ENCODE data around the gene CEP89. TPM values are rescaled to one million over a fixed set of nuclear protein-coding genes. Genes with fewer than 3 reads are reported as not detected.
"Not testable (repeated sequence)": the region's sequence is repeated elsewhere in the genome, so short reads cannot be mapped to it uniquely, and the experiment has no call there.

The CEP89 gene
- total and polyA plus RNA-seq, 7 experiments from 2014 or later = 7.4 to 22.4 (median 12.4) TPM

GRCh38 chr19:32872391-32872790, 99.4 kb downstream of the CEP89 start:
- Mint-ChIP-seq H3K4me1 (peaks cover 0 to 3% (median 0%) of the 10 kb centered on the region in 7 donors), H3K36me3 (peaks cover 0 to 7% (median 0%) of the 10 kb centered on the region in 5 donors), H3K27ac (peak overlapping the region in 1 of 9 donors; percentile 32), H3K27me3 (no peaks in the 10 kb centered on the region), H3K9me3 (no peaks in the 10 kb centered on the region), H3K4me3 (no peak overlapping the region)
- ChIA-PET POLR2A (no interaction called here), CTCF (no interaction called here)
- ATAC-seq = no peak
- Histone ChIP-seq H3K36me3 (ENCODE audit: control insufficient read depth in 2 of 3, insufficient read depth in 3 of 3, low read length in 3 of 3) (no peaks in the 10 kb centered on the region), H3K27me3 (ENCODE audit: control insufficient read depth in 2 of 2, insufficient read depth in 2 of 2, low read length in 2 of 2) (no peaks in the 10 kb centered on the region), H3K4me3 (ENCODE audit: low read length) (no peak overlapping the region), H3K27ac (ENCODE audit: low read depth, low read length) (no peak overlapping the region), H3K9me3 (ENCODE audit: control insufficient read depth in 2 of 3, low read length in 3 of 3) (no peaks in the 10 kb centered on the region), H3K4me1 (ENCODE audit: control insufficient read depth in 2 of 2, insufficient read depth in 2 of 2, low read length in 2 of 2) (no peaks in the 10 kb centered on the region)
- DNase-seq = no peak
- intact Hi-C loops (cut with micrococcal nuclease) = no loop called here

GRCh38 chr19:32870981-32871451, 100.7 kb downstream of the CEP89 start:
- Mint-ChIP-seq H3K36me3 (no peaks in the 10 kb centered on the region), H3K4me1 (no peaks in the 10 kb centered on the region), H3K27ac (no peak overlapping the region), H3K4me3 (no peak overlapping the region), H3K9me3 (no peaks in the 10 kb centered on the region), H3K27me3 (no peaks in the 10 kb centered on the region)
- intact Hi-C loops (cut with micrococcal nuclease) = no loop called here
- no peak overlapping the region for H3K4me3 ChIP-seq (ENCODE audit: low read length)
- ATAC-seq (no peak), DNase-seq (no peak)
- POLR2A ChIA-PET = no interaction called here
- H3K9me3 ChIP-seq (ENCODE audit: control insufficient read depth in 2 of 3, low read length in 3 of 3) = no peaks in the 10 kb centered on the region
- CTCF ChIA-PET = no interaction called here
- no peaks in the 10 kb centered on the region for H3K36me3 ChIP-seq (ENCODE audit: control insufficient read depth in 2 of 3, insufficient read depth in 3 of 3, low read length in 3 of 3)
- no peaks in the 10 kb centered on the region for H3K4me1 ChIP-seq (ENCODE audit: control insufficient read depth in 2 of 2, insufficient read depth in 2 of 2, low read length in 2 of 2)
- no peak overlapping the region for H3K27ac ChIP-seq (ENCODE audit: low read depth, low read length)
- no peaks in the 10 kb centered on the region for H3K27me3 ChIP-seq (ENCODE audit: control insufficient read depth in 2 of 2, insufficient read depth in 2 of 2, low read length in 2 of 2)

- H3K27me3 Mint-ChIP-seq = no peaks in the 10 kb centered on the region
- no peaks in the 10 kb centered on the region for H3K4me1 Mint-ChIP-seq
- Histone ChIP-seq H3K4me1 (ENCODE audit: control insufficient read depth in 2 of 2, insufficient read depth in 2 of 2, low read length in 2 of 2) (no peaks in the 10 kb centered on the region), H3K9me3 (ENCODE audit: control insufficient read depth in 2 of 3, low read length in 3 of 3) (no peaks in the 10 kb centered on the region), H3K27me3 (ENCODE audit: control insufficient read depth in 2 of 2, insufficient read depth in 2 of 2, low read length in 2 of 2) (no peaks in the 10 kb centered on the region), H3K27ac (ENCODE audit: low read depth, low read length) (no peak overlapping the region), H3K4me3 (ENCODE audit: low read length) (no peak overlapping the region), H3K36me3 (ENCODE audit: control insufficient read depth in 2 of 3, insufficient read depth in 3 of 3, low read length in 3 of 3) (no peaks in the 10 kb centered on the region)
- intact Hi-C loops (cut with micrococcal nuclease) = no loop called here
- ChIA-PET POLR2A (no interaction called here), CTCF (no interaction called here)
- no peaks in the 10 kb centered on the region for H3K9me3 Mint-ChIP-seq
- no peaks in the 10 kb centered on the region for H3K36me3 Mint-ChIP-seq
- H3K27ac Mint-ChIP-seq = no peak overlapping the region
- H3K4me3 Mint-ChIP-seq = no peak overlapping the region
- no peak for ATAC-seq
- no peak for DNase-seq
Observed at GRCh38 chr19:32869966-32870573, 101.7 kb downstream of the CEP89 start.

GRCh38 chr19:32869369-32869965, 102.3 kb downstream of the CEP89 start, which contains the start of gene SLC7A9:
Gene SLC7A9, minus strand, starts transcription at chr19:32869767. Its CDS starts 1,233 bp downstream, at chr19:32868534.
- Histone ChIP-seq H3K27ac (ENCODE audit: low read depth, low read length) (no peak within 1 kb of the TSS), H3K4me3 (ENCODE audit: low read length) (no peak within 1 kb of the TSS), H3K9me3 (ENCODE audit: control insufficient read depth in 2 of 3, low read length in 3 of 3) (no peaks in the 10 kb centered on the region), H3K36me3 (ENCODE audit: control insufficient read depth in 2 of 3, insufficient read depth in 3 of 3, low read length in 3 of 3) (no peaks in the 10 kb centered on the region), H3K27me3 (ENCODE audit: control insufficient read depth in 2 of 2, insufficient read depth in 2 of 2, low read length in 2 of 2) (no peaks in the 10 kb centered on the region), H3K4me1 (ENCODE audit: control insufficient read depth in 2 of 2, insufficient read depth in 2 of 2, low read length in 2 of 2) (no peaks in the 10 kb centered on the region)
- no peaks in the 10 kb centered on the region for H3K27me3 Mint-ChIP-seq
- H3K4me1 Mint-ChIP-seq = no peaks in the 10 kb centered on the region
- no peak within 1 kb of the TSS for H3K27ac Mint-ChIP-seq
- H3K36me3 Mint-ChIP-seq = no peaks in the 10 kb centered on the region
- ATAC-seq (no peak), DNase-seq (no peak)
- H3K4me3 Mint-ChIP-seq = no peak within 1 kb of the TSS
- ChIA-PET CTCF (no interaction called here), POLR2A (no interaction called here)
- intact Hi-C loops (cut with micrococcal nuclease) = no loop called here
- H3K9me3 Mint-ChIP-seq = no peaks in the 10 kb centered on the region

GRCh38 chr19:32868206-32868950, 103.4 kb downstream of the CEP89 start:
- H3K9me3 ChIP-seq (ENCODE audit: control insufficient read depth in 2 of 3, low read length in 3 of 3) = no peaks in the 10 kb centered on the region
- DNase-seq (no peak), ATAC-seq (no peak)
- no peak overlapping the region for H3K27ac ChIP-seq (ENCODE audit: low read depth, low read length)
- H3K4me3 ChIP-seq (ENCODE audit: low read length) = no peak overlapping the region
- Mint-ChIP-seq H3K27ac (no peak overlapping the region), H3K27me3 (no peaks in the 10 kb centered on the region), H3K9me3 (no peaks in the 10 kb centered on the region), H3K4me1 (no peaks in the 10 kb centered on the region), H3K36me3 (no peaks in the 10 kb centered on the region), H3K4me3 (no peak overlapping the region)
- CTCF ChIA-PET = interaction anchor here (0.6 kb wide), 1 partner anchor 324 kb away, joined by 3 read pairs; no protein-coding TSS in a partner anchor
- no peaks in the 10 kb centered on the region for H3K36me3 ChIP-seq (ENCODE audit: control insufficient read depth in 2 of 3, insufficient read depth in 3 of 3, low read length in 3 of 3)
- intact Hi-C loops (cut with micrococcal nuclease) = no loop called here
- POLR2A ChIA-PET = no interaction called here
- H3K27me3 ChIP-seq (ENCODE audit: control insufficient read depth in 2 of 2, insufficient read depth in 2 of 2, low read length in 2 of 2) = no peaks in the 10 kb centered on the region
- H3K4me1 ChIP-seq (ENCODE audit: control insufficient read depth in 2 of 2, insufficient read depth in 2 of 2, low read length in 2 of 2) = no peaks in the 10 kb centered on the region

- H3K4me1 Mint-ChIP-seq; H3K27me3 ChIP-seq (ENCODE audit: control insufficient read depth in 2 of 2, insufficient read depth in 2 of 2, low read length in 2 of 2); H3K4me1 ChIP-seq (ENCODE audit: control insufficient read depth in 2 of 2, insufficient read depth in 2 of 2, low read length in 2 of 2); H3K27ac ChIP-seq (ENCODE audit: low read depth, low read length); H3K4me3 ChIP-seq (ENCODE audit: low read length); H3K9me3 ChIP-seq (ENCODE audit: control insufficient read depth in 2 of 3, low read length in 3 of 3); intact Hi-C loops (cut with micrococcal nuclease); DNase-seq; H3K27me3 Mint-ChIP-seq; H3K36me3 ChIP-seq (ENCODE audit: control insufficient read depth in 2 of 3, insufficient read depth in 3 of 3, low read length in 3 of 3); H3K9me3 Mint-ChIP-seq; H3K36me3 Mint-ChIP-seq; H3K27ac Mint-ChIP-seq; H3K4me3 Mint-ChIP-seq; POLR2A ChIA-PET; ATAC-seq: not testable (repeated sequence)
- CTCF ChIA-PET = interaction anchor here (0.6 kb wide), 1 partner anchor 325 kb away, joined by 3 read pairs; no protein-coding TSS in a partner anchor
Observed at GRCh38 chr19:32867436-32867835, 104.3 kb downstream of the CEP89 start.

Measured in naive thymus-derived CD4-positive, alpha-beta T cell (primary cell).